HCT116 (cell line): ENCODE results near the gene OCA2. TPM values are rescaled to one million over a fixed set of nuclear protein-coding genes. Genes with fewer than 3 reads are reported as not detected.

Source experiments
- ATAC-seq: fragments of 200-7000 bp; cut with Tn5 transposase; 2 replicates; pipeline ENCODE4 v1.9.1; 2020; ENCODE audit warnings: mild to moderate bottlenecking, moderate library complexity
- BruUV-seq: library from RNA; stranded (reverse); fragments of 400-500 nt; replicated peaks from 2 replicates; lab custom pipeline; 2021; lab: Mats Ljungman, UMichigan
- CTCF ChIA-PET: fragments of 300-600 bp; sonication (Branson Sonifier 250); formaldehyde crosslinking; loops from one replicate; lab custom pipeline; 2021; ENCODE audit warnings: antibody characterized with exemption; lab: Charles Lee
- POLR2A ChIA-PET: fragments of 300-600, 350-600 bp; sonication (Branson Sonifier 250); formaldehyde crosslinking; loops from one replicate; lab custom pipeline; 2021; ENCODE audit warnings: antibody characterized with exemption; lab: Charles Lee
- RAD21 ChIA-PET, 2 experiments: fragments of 300-600 bp; sonication (Branson Sonifier 250); formaldehyde crosslinking; loops; one replicate each; lab custom pipeline; 2023; ENCODE audit warnings: low total read pairs in 2 of 2; ENCODE audit not compliant: uncharacterized antibody in 2 of 2, unreplicated experiment in 2 of 2, low non-redundant PET in 1 of 2; lab: Charles Lee
- DNase-seq: peaks from one replicate; pipeline ENCODE4 v3.0.0-alpha.2; 2010; ENCODE audit warnings: low read depth, low spot score
- H2AFZ ChIP-seq: fragments of 200-600 bp; shearing (Covaris generic), sonication (generic); 2 replicates; pipeline ENCODE4 v1.6.1; 2017; ENCODE audit warnings: low read depth, mixed run types, mixed read lengths, antibody characterized with exemption, low read length; ENCODE audit not compliant: poor library complexity, severe bottlenecking
- H3K27ac ChIP-seq: 2 replicates; pipeline ENCODE4 v1.5.1; 2012; ENCODE audit warnings: low read depth, low read length
- H3K27me3 ChIP-seq: fragments of 200-600 bp; sonication (generic); 2 replicates; pipeline ENCODE4 v1.6.1; 2016; ENCODE audit warnings: mixed run types, low read length, mixed read lengths; ENCODE audit not compliant: insufficient read depth
- H3K36me3 ChIP-seq, 2 experiments: fragments of 200-500 bp in 1 of 2; fragments of 200-600 bp in 1 of 2; sonication (Bioruptor generic) in 1 of 2; sonication (generic) in 1 of 2; 2 replicates each; pipeline versions ENCODE4 v1.5.1 to v1.6.1; 2014 to 2016; ENCODE audit warnings: low read length in 2 of 2, inconsistent platforms in 1 of 2, mixed read lengths in 1 of 2, mixed run types in 1 of 2; ENCODE audit not compliant: insufficient read depth in 2 of 2, control insufficient read depth in 1 of 2
- H3K4me1 ChIP-seq, 2 experiments: fragments of 200-600 bp in 1 of 2; sonication (generic) in 1 of 2; 2 replicates each; pipeline versions ENCODE4 v1.5.1 to v1.6.1; 2012 to 2017; ENCODE audit warnings: low read length in 2 of 2, inconsistent platforms in 1 of 2, mild to moderate bottlenecking in 1 of 2, mixed read lengths in 1 of 2, mixed run types in 1 of 2, moderate library complexity in 1 of 2; ENCODE audit not compliant: insufficient read depth in 2 of 2, control insufficient read depth in 1 of 2
- H3K4me2 ChIP-seq: fragments of 200-600 bp; sonication (generic); 2 replicates; pipeline ENCODE4 v1.6.1; 2017; ENCODE audit warnings: mixed run types, low read length, mixed read lengths
- H3K4me3 ChIP-seq, 2 experiments: fragments of 200-600 bp in 1 of 2; sonication (generic) in 1 of 2; replicated peaks in 1 of 2; 2 replicates each; pipeline ENCODE4 v1.5.1; 2011 to 2016; ENCODE audit warnings: low read length in 2 of 2, control low read depth in 1 of 2, low read depth in 1 of 2, mild to moderate bottlenecking in 1 of 2, mixed read lengths in 1 of 2, mixed run types in 1 of 2
- H3K79me2 ChIP-seq: fragments of 200-600 bp; sonication (generic); 2 replicates; pipeline ENCODE4 v1.6.1; 2017; ENCODE audit warnings: mild to moderate bottlenecking, mixed run types, low read length, moderate library complexity, mixed read lengths; ENCODE audit not compliant: insufficient read depth
- H3K9ac ChIP-seq: fragments of 200-600 bp; sonication (generic); 2 replicates; pipeline ENCODE4 v1.6.1; 2016; ENCODE audit warnings: low read length, mixed read lengths
- H3K9me2 ChIP-seq: fragments of 200-600 bp; sonication (generic), shearing (Covaris generic); 2 replicates; pipeline ENCODE4 v1.6.1; 2017; ENCODE audit warnings: mixed run types, mild to moderate bottlenecking, moderate library complexity; ENCODE audit not compliant: insufficient read depth
- H3K9me3 ChIP-seq, 2 experiments: fragments of 200-500 bp in 1 of 2; fragments of 200-600 bp in 1 of 2; sonication (Bioruptor generic) in 1 of 2; sonication (generic) in 1 of 2; 2 replicates each; pipeline ENCODE4 v1.6.1; 2014 to 2017; ENCODE audit warnings: low read length in 2 of 2, mixed read lengths in 2 of 2, inconsistent platforms in 1 of 2, low read depth in 1 of 2, mild to moderate bottlenecking in 1 of 2, mixed run types in 1 of 2, moderate library complexity in 1 of 2; ENCODE audit not compliant: control insufficient read depth in 1 of 2, insufficient read depth in 1 of 2
- H4K20me1 ChIP-seq: fragments of 200-600 bp; sonication (generic), shearing (Covaris generic); 2 replicates; pipeline ENCODE4 v1.6.1; 2017; ENCODE audit warnings: mixed run types, mild to moderate bottlenecking, moderate library complexity; ENCODE audit not compliant: insufficient read depth
- CEBPB ChIP-seq: IDR thresholded peaks from 2 replicates; pipeline ENCODE4 v1.6.1; 2012; ENCODE audit warnings: low read depth
- EZH2phosphoT487 ChIP-seq: fragments of 200-600 bp; IDR thresholded peaks from 2 replicates; pipeline ENCODE4 v1.6.1; 2018; ENCODE audit warnings: antibody characterized with exemption, borderline replicate concordance
- MAX ChIP-seq: IDR thresholded peaks from 2 replicates; pipeline ENCODE4 v1.6.1; 2012
- POLR2A ChIP-seq: IDR thresholded peaks from 2 replicates; pipeline ENCODE4 v1.7.0; 2011; ENCODE audit warnings: borderline replicate concordance; ENCODE audit not compliant: insufficient read depth, insufficient read length; ENCODE audit errors: extremely low read depth
- REST ChIP-seq: IDR thresholded peaks from 2 replicates; pipeline ENCODE4 v1.6.1; 2012; ENCODE audit warnings: low read depth
- SP1 ChIP-seq: IDR thresholded peaks from 2 replicates; pipeline ENCODE4 v1.6.1; 2012; ENCODE audit warnings: low read depth
- YY1 ChIP-seq: IDR thresholded peaks from 2 replicates; pipeline ENCODE4 v1.6.1; 2011; ENCODE audit warnings: low read length, low read depth, moderate library complexity, mild to moderate bottlenecking; ENCODE audit not compliant: insufficient replicate concordance; ENCODE audit errors: extremely low read depth
- ZBTB33 ChIP-seq: IDR thresholded peaks from 2 replicates; pipeline ENCODE4 v1.6.1; 2011; ENCODE audit warnings: mild to moderate bottlenecking, low read length, moderate library complexity; ENCODE audit not compliant: insufficient replicate concordance; ENCODE audit errors: extremely low read depth
- intact Hi-C: fragments of 100-400 bp; cut with micrococcal nuclease; formaldehyde crosslinking; loops from 2 replicates; pipeline ENCODE4 v1.10.0; 2022
- total RNA-seq: library from RNA; stranded (reverse); gene quantifications from one replicate; pipeline ENCODE4 v1.2.1, GENCODE V29; 2021; ENCODE audit not compliant: unreplicated experiment

Gene OCA2
- total RNA-seq, 1 experiment from 2014 or later = not detected

- POLR2A ChIA-PET = no interaction called here
- no TSS peak for BruUV-seq
- H3K79me2 ChIP-seq = no peaks in the 10 kb centered on the region
These were observed 140.1 kb downstream of the OCA2 start for GRCh38 chr15:27958911-27959578.

More at GRCh38 chr15:27958911-27959578, 140.1 kb downstream of the OCA2 start:
- H3K27me3 ChIP-seq = no peaks in the 10 kb centered on the region
- H4K20me1 ChIP-seq = no peaks in the 10 kb centered on the region
- RAD21 ChIA-PET = no interaction called here
- H3K4me2 ChIP-seq = no peak overlapping the region
- intact Hi-C loops = no loop called here
- H3K27ac ChIP-seq = no peak overlapping the region
- no peak overlapping the region for H3K9ac ChIP-seq
- CTCF ChIA-PET = no interaction called here
- ATAC-seq = no peak
- no peak for DNase-seq
- H3K4me1 ChIP-seq = no peaks in the 10 kb centered on the region
- no peaks in the 10 kb centered on the region for H3K9me2 ChIP-seq
- no peaks in the 10 kb centered on the region; a peak in 1 of 4 replicates for H3K9me3 ChIP-seq
- no peak overlapping the region for H2AFZ ChIP-seq
- H3K4me3 ChIP-seq = no peak overlapping the region
- H3K36me3 ChIP-seq = no peaks in the 10 kb centered on the region
- TF ChIP-seq MAX (no peak), CEBPB (no peak), EZH2phosphoT487 (no peak), SP1 (no peak), REST (no peak), ZBTB33 (no peak), POLR2A (no peak), YY1 (no peak)
